ENCODE results near the gene PWWP2B. TPM values are rescaled to one million over a fixed set of nuclear protein-coding genes. Genes with fewer than 3 reads are reported as not detected.

The PWWP2B gene
- total and polyA plus RNA-seq, 2 of the 4 experiments (the other 2 are of a cell fraction): 1.7 to 2.2 TPM

DNA sequence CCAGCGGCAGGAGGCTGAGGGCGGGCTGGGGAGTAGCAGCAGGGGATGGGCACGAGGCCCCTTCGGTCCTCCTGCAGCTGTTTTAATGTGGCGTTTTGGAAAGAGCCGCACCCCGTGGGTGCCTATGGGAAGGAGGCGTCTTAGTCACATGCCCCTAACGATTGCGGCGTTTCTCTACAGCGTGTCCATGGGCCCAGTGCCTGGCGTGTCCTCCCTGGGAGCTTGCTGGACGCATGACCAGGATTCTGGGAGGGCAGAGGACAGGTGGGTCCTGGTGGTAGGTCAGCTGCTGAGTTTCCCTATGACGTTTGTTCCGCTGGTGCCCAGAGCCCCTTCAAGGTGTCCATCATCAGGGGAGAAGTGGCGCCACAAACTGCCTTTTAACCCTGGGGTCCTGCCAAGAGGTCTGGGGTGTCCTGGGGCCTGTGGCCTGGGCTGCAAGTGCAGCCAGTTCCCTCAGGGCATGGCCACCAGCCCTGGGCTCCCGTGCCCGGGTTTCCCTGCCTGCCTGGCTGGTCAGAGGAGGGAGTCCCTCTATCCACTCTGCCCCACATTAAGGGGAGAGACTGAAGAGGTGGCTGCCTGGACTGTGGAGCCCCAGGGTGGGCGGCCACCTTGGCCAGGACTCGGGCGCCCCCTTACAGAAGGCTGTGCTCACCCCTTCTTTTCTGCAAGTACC lies 48.7 kb downstream of the PWWP2B start:
- dilution Hi-C loops (cut with HindIII; ENCODE audit: low sequenced_read_pairs, unreplicated experiment) (no loop called here), intact Hi-C loops (cut with micrococcal nuclease) (no loop called here), in situ Hi-C loops (cut with MboI; ENCODE audit: low sequenced_read_pairs) (no loop called here)
- Histone ChIP-seq H4K20me1 (ENCODE audit: insufficient read depth, low read length) (no peaks in the 10 kb centered on the region), H3K27ac (ENCODE audit: insufficient read depth, low read length) (no peak overlapping the region), H3K18ac (ENCODE audit: low read depth, low read length) (no peak overlapping the region), H2BK5ac (ENCODE audit: low read depth, low read length, poor library complexity, severe bottlenecking) (no peak overlapping the region), H3K23ac (ENCODE audit: low read depth, low read length) (no peak overlapping the region), H3K56ac (ENCODE audit: extremely low read depth, insufficient read depth, low read length) (no peak overlapping the region), H3K14ac (replicated peaks; ENCODE audit: low read depth, low read length) (no peak overlapping the region), H2AK5ac (ENCODE audit: low read depth, low read length) (no peak overlapping the region), H4K8ac (ENCODE audit: low read depth in 2 of 2, low read length in 2 of 2) (no peak overlapping the region), H3K4me1 (ENCODE audit: control insufficient read depth, insufficient read depth, low read length) (peaks cover 11% of the 10 kb centered on the region), H4K91ac (ENCODE audit: insufficient read depth, low read depth, low read length) (no peak overlapping the region), H2BK120ac (ENCODE audit: low read depth, low read length) (no peak overlapping the region), H3K79me1 (ENCODE audit: low read depth in 1 of 2, low read length in 2 of 2) (no peaks in the 10 kb centered on the region), H3K4me3 (ENCODE audit: insufficient read depth, low read depth, low read length) (no peak overlapping the region), H2BK15ac (ENCODE audit: low read depth, low read length) (no peak overlapping the region), H3K4me2 (ENCODE audit: low read depth, low read length) (no peak overlapping the region), H2AFZ (replicated peaks; ENCODE audit: low read length, poor library complexity) (no peak overlapping the region), H3K27me3 (ENCODE audit: control insufficient read depth, insufficient read depth, low read length) (no peaks in the 10 kb centered on the region; the same call in 1 of the 2 replicates), H2BK20ac (ENCODE audit: low read depth, low read length) (no peak overlapping the region), H4K5ac (ENCODE audit: low read depth, low read length) (no peak overlapping the region), H3K4ac (ENCODE audit: low read depth, low read length) (no peak overlapping the region), H2AK9ac (replicated peaks; ENCODE audit: low read depth, low read length, poor library complexity) (peak overlapping the region; percentile 42), H3K36me3 (ENCODE audit: control insufficient read depth, insufficient read depth, low read length) (no peaks in the 10 kb centered on the region), H3K9me1 (ENCODE audit: insufficient read depth, low read length) (0 out of 2 replicates have a peak, but pooled peaks cover 2% of the 10 kb centered on the region), H3K9ac (ENCODE audit: low read depth, low read length) (no peak overlapping the region), H3K9me3 (ENCODE audit: control insufficient read depth, insufficient read depth, low read length) (no peaks in the 10 kb centered on the region)
- DNase-seq (no peak), ATAC-seq (ENCODE audit: low read depth) (no peak)
- ChIA-PET POLR2A (ENCODE audit: unreplicated experiment) (no interaction called here), CTCF (interaction anchor here (0.7 kb wide), 1 partner anchor 14 kb away, joined by 3 read pairs; no protein-coding TSS in a partner anchor)
- WGBS, 2 experiments (ENCODE audit: extremely low coverage in 2 of 2, insufficient read length in 1 of 2): 94% methylated on average over 6 of the region's 22 CpGs; no CpG with 5 or more reads in 1 of the 2 experiments
- TF ChIP-seq, protein P1, sequence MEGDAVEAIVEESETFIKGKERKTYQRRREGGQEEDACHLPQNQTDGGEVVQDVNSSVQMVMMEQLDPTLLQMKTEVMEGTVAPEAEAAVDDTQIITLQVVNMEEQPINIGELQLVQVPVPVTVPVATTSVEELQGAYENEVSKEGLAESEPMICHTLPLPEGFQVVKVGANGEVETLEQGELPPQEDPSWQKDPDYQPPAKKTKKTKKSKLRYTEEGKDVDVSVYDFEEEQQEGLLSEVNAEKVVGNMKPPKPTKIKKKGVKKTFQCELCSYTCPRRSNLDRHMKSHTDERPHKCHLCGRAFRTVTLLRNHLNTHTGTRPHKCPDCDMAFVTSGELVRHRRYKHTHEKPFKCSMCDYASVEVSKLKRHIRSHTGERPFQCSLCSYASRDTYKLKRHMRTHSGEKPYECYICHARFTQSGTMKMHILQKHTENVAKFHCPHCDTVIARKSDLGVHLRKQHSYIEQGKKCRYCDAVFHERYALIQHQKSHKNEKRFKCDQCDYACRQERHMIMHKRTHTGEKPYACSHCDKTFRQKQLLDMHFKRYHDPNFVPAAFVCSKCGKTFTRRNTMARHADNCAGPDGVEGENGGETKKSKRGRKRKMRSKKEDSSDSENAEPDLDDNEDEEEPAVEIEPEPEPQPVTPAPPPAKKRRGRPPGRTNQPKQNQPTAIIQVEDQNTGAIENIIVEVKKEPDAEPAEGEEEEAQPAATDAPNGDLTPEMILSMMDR (conservative IDR thresholded peaks at IDR 0.05; ENCODE audit: low read depth, low read length): no peak
- no peak for TF ChIP-seq POLR2A (IDR thresholded peaks at IDR 0.05; ENCODE audit: low read depth, low read length)
- no TSS peak for BruUV-seq (replicated peaks)

Measured in IMR-90 (cell line).